CD1c-positive myeloid dendritic cell (primary cell): Measurements from ENCODE around the gene SESN2.

ENCODE experiments used
- DNase-seq: peaks from one replicate; pipeline ENCODE4 v3.0.0-alpha.2; 2016; ENCODE audit errors: extremely low spot score

SESN2 gene

DNA sequence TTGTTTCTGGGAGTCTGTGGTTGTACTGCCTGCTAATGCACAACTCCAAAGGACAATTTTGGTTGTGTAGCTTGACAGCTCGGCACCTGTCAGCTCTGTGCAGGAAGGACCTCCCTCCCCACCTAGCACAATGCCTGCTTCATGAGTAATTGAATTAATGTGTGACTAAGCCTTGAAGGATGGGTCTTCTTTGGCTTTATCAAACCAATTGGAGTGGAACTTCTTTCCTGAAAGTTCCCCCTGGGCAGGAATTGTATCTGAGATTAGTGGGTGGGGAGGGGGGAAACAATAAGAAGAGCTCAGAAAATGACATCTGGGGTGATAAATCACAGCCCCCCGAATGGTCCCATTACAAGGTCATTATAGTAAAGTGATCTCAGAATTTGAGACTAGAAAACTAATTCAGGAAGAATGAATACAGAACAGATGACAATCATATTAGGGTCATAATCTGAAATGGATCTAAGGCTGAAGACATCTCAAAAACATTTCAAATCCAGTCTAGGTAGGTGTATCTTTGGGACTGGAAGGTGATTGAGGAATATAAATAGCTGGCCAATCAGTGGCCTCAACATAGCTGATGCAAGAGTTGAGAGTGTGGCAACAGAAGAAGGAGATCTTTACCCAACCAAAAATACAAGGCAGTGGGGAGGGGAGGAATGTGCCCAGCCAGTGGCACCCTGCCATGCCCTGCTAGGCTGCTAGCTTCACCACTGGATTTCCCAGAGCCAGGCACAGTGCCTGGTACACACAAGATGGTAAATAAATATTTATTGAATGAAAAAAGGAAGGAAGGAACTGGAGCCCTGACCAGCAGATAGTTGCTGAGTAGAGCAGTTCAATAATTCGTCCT lies 10.1 kb upstream of the SESN2 start:
- no peak for DNase-seq

DNA sequence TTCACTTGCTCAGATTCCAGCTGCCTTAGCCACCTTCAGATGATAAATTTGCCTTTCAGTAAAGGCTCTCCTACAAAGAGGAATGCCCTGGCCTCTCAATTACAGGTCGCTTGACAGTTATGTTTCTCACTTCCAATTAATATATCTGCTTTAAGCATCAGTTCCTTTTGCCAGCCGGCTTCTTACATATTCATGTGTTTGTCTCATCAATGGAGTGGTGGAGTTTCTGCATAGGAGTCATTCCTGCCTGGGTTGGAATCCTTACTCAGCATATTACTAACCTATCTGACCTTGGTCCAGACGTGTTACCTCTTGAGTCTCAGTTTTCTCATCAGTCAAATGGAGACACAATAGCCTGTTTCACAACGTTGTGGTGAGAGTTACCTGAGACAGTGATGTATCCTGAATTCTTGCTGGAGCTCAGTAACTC lies 9.4 kb upstream of the SESN2 start:
- DNase-seq: no peak

DNA sequence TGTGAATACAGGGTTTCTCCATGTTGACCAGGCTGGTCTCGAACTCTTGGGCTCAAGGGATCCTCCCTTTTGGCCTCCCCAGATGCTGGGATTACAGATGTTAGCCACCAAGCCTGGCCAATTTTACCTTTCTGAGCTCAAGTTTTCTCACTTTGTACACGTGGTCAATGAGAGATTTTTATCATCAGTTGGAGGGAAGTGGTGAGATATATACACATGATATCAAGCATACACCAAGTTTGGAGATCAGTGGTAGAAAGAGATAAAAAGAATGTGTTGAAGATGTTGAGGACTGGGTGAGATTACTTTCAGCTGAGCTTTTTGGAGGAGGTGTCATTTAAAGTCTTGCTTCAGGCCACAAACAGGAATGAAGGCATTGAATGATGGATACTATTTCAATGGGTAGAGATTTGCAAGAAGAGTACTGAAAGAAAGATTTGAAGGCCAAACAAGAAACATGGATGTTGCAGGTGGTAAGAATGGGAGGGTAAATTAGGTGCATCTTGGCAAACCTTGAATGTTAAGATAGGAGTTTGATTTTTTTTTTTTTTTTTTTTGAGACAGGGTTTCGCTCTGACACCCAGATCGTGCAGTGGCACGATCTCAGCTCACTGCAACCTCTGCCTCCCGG lies 3.0 kb upstream of the SESN2 start:
- DNase-seq: no peak

DNA sequence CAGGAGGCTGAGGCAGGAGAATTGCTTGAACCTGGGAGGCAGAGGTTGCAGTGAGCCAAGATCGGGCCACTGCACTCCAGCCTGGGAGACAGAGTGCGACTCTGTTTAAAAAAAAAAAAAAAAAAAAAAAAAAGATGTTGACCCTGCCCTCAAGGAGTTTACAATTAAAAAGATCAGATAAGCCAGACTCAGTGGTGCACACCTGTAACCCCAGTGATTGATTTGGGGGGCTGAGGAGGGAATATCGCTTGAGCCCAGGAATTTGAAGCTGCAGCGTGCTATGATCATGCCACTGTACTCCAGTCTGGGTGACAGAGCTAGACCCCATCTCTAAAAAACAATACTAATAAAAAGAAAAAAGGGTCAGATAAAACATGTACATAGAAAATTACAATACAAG lies 1.6 kb upstream of the SESN2 start:
- no peak for DNase-seq

DNA sequence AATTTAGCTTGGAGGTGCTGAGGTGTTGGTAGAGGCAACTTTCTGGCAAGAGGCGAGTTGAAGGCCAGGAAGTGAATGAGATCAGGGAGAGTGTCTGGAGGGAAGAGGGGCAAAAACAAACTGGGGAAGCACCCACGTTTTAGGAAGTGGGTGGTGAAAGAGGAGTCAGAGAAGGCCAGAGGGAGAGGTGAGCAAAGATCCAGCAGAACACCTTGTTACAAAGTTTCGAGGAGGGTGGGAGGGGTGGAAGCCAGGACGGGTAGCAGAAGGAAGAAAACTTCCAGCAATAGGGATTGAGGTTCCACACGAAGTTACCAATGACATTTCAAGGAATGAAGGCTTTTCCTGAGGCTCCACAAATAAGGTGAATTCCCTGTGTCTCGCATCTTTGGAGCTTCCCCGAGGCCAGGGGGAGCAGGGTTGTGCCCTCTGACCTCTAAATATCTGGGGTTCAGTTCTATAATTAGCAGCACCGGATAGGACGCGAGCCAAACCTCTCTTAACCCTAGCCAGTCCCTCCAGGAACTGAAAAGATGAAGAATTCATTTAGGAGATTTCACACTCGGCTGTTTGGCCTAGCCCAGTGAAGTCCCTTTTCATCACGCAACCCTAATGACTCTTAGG lies 578 bp upstream of the SESN2 start:
- DNase-seq: peak; percentile 51

DNA sequence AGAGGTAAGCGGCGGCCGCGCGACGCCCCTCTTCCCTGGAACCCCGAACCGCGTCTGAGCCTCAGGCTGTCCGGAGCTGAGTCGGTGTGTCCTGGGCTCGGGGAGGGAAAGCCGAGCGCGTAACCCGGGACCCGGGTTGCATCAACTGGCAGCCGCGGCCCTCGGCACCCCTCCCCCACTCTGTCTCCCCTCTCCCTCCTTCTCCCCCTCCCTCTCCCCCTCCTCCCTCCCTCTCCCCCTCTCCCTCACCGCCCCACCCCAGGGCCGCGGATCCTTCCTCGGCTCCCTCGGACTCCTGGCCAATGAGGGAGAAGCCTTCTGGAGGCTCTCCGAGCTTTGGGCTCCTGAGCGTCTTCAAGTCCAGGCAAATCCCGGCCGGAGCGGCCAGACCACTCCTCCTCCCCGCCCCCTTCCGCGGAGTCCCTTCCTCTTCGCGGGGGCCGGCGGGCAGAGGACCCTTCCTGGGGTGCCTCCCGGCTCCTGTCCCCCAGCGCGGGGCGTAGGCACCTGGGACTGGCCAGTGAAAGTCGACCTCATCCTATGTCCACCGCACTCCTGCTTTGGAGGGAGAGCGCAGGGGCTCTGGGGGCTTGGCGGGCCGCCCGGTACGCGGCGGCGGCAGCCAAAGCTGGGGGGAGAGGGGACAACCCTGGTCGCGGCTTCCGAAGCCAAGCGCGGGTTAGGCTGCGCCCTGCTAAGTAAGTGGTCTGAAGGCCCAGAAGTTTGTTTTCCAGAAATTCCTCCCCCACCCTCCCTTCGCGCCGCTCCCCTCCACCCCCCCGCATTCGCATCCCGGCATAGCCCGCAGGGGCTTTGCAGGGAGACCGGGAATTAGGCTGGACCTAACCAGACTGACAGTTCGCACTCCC lies 850 bp downstream of the SESN2 start:
- DNase-seq: peak; percentile 42

DNA sequence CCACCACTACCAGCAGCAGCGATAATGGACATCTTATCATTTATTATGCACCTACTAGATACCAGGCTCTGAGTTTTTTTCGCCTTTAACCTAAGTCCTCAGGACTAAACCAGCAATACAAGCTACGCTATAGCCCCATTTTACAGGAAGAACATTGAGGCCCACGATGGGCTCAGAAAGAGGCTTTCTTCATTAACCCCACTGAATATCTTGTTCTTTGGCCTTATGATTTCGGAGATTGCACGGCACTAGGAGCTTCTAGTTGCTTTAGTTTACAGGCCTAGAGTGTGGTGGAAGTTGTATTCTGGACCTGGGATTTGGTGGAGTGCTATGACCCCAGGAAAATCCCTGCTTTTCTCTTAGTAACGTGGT lies 1.5 kb downstream of the SESN2 start:
- no peak for DNase-seq

DNA sequence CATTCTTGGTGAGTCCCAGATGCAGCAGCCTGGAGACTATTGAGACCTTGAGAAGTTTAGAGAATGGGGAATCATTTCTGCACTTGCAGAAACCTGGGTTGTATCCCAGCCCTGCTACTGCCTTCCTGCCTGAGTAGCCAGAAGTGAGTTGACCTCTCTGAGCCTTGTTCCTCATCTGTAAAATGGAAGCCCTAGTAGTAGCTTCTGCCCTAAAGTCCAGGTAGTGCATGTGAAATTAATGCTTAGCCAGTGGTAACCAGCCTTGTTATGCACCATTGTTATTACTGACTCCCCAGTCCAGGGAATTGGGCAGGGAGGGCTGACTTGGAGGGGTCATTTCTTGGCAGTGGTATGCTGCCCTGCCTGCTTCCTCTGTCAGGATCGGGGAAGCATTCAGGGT lies 5.6 kb downstream of the SESN2 start:
- no peak for DNase-seq

DNA sequence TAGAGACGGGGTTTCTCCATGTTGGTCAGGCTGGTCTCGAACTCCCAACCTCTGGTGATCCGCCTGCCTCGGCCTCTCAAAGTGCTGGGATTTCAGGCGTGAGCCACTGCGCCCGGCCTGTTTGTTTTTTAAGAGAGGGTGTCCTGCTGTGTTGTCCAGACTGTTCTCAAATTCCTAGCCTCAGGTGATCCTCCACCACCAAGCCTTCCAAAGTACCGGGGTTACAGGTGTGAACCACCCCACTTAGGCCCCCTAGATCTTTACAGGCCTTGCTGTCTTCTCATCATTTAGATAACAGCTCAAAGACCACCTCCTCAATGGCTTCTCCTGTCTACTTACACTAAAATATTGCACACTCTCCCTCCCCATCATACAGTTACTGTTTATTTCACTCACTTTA lies 6.3 kb downstream of the SESN2 start:
- no peak for DNase-seq

DNA sequence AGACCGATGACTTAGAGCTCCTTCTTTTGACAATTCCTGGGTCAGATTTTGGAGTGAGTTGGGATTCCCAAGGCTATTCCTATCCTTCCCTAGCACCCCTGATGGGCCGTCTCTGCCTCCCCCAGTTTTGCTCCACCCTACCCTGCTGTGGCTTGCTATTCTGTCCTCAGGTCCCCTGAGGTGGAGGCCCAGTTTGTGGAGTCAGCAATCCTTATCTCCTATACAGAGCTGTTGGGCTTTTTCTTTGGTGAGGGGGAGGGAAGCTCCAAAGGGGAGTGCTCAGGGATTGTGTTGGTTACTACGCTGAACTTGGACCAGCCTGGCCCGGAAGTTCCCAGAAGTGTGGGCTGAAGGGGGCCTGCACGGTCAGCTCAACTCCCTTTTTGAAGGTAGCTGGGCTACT lies 7.6 kb downstream of the SESN2 start:
- DNase-seq: no peak

DNA sequence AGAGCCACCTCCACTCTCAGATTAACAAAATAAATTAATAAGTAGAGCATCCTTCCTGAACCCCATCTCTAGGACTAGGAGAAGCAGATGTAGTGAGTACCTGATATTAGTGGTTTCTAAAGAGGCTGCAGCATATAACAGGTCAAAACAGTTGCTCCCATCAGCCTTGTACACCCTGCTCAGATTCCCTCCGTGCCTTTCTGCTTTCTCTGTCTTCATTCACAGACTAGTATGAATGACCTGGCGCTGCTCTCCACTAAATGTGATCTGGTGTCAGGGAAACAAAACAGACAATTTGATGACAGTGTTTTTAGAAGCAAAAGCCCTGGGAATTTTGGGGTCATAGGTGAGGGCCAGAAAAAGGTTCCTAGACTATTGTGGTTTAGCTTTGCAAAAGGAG lies 8.3 kb downstream of the SESN2 start:
- DNase-seq: no peak

DNA sequence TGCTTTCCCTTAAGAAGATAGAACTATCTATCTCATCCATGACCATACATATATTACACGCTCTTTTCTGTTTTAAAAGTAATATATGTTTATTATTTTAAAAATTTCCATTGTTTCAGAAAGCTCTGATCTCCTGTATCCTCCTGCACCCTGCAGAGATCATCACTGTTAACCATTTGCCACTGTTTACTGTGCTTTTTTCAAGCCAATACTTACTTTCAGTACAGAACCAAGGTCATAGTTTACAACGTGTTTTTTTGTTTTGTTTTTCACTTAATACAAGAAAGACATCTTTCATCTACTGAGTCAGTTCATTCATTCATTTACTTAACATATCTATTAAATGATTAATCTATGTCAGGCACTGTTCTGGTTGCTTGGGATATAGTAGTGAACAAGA lies 10.2 kb downstream of the SESN2 start:
- DNase-seq: no peak

DNA sequence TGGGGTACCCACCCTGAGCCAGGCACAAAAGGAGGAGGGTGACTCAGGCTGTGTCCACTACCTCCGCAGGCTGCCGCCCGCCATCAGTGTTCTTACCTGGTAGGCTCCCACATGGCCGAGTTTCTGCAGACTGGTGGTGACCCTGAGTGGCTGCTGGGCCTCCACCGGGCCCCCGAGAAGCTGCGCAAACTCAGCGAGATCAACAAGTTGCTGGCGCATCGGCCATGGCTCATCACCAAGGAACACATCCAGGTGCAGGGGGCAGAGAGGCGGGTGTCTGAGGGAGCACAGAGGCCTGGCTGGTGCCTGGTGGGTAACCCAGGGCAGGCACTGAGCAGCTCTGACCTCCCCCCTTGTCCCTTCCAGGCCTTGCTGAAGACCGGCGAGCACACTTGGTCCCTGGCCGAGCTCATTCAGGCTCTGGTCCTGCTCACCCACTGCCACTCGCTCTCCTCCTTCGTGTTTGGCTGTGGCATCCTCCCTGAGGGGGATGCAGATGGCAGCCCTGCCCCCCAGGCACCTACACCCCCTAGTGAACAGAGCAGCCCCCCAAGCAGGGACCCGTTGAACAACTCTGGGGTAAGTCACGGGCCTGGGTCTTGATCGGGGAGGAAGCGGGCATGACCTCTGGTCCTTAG lies 13.0 kb downstream of the SESN2 start:
- no peak for DNase-seq

DNA sequence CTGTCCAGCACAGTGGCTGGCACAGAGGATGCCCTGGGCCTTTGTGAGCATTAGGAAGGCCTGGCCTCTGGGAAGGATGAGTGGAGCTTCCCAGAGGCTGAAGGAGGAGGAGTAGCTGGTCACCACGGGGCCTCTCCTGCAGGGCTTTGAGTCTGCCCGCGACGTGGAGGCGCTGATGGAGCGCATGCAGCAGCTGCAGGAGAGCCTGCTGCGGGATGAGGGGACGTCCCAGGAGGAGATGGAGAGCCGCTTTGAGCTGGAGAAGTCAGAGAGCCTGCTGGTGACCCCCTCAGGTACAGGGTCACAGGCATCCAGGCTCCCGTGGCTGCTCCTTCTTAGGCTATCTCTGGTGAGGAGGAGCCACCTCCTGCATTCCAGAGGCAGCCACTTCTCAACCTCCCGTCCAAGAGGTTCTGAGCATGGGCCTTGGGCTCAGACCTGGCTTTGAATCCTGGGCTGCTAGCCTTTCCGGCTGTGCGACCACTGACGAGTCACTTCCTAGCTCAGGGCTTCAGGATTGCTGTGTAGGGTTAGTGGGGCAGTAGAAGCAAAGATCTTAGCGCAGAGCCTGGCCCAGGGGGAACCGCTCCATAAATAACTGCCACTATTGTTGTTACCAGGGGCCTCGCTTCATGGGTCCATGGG lies 14.0 kb downstream of the SESN2 start:
- no peak for DNase-seq

DNA sequence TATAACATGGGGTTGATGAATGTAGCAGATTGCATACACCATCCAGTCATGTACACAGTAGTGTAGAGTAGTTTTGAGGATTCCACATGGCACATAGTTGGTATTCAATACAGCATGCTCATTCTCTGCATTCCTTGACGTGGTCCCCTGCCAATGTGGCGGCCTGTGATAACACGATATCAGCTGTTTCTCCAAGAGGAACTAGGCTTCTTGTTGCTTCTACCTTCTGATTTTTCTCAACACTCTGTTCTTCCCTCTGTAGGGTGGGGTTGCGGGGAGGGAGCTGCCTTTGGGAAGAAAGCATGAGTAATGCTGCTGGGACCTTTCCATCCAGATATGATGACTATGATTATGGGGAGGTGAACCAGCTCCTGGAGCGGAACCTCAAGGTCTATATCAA lies 19.4 kb downstream of the SESN2 start:
- DNase-seq: no peak

DNA sequence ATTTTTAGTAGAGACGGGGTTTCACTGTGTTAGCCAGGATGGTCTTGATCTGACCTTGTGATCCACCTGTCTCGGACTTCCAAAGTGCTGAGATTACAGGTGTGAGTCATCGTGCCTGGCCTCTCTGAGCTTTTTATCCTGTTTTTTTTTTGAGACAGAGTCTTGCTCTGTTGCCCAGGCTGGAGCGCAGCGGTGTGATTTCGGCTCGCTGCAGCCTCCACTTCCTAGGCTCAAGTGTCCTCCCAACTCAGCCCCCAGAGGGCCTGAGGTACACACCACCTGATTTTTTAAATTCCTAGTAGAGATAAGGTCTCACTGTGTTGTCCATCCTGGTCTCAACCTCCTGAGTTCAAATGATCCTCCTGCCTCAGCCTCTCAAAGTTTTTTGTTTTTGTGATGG lies 20.4 kb downstream of the SESN2 start:
- no peak for DNase-seq

DNA sequence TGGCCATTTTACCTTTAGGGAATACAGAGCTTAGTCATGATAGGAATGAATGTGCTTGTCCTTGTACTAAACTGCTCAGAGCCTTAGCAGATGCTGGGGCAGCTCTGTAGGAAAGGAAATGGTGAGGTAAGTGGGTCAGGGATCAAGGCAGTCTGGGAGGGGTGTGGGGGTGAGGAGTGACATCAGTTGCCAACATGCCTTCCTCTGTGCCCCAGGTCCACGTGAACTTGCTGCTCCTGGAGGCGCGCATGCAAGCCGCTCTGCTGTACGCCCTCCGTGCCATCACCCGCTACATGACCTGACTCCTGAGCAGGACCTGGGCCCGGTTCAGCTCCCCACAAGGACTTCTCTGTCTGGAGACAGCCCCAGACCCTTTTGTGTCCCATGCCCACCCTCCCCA lies 21.2 kb downstream of the SESN2 start:
- DNase-seq: peak; percentile 35

DNA sequence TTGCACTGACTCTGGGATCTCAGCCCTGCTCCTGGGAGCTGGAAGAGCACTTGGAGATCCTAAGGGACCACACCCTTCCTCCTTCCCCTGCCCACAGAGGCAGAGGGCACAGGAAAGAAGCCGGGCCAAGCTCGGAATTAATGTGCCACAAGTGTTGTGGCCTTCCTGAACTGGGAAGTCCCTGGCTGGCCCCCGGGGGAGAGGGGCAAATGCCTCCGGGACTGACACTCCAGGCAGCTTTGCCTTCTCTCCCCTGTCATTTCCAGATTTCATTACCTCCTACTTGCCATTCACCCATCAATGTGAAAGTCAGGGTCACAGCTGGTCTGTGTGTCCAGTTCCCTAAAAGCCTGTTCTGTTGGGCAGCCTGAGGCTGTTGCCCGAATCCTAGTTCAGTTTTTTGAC lies 21.7 kb downstream of the SESN2 start:
- DNase-seq: peak; percentile 78

DNA sequence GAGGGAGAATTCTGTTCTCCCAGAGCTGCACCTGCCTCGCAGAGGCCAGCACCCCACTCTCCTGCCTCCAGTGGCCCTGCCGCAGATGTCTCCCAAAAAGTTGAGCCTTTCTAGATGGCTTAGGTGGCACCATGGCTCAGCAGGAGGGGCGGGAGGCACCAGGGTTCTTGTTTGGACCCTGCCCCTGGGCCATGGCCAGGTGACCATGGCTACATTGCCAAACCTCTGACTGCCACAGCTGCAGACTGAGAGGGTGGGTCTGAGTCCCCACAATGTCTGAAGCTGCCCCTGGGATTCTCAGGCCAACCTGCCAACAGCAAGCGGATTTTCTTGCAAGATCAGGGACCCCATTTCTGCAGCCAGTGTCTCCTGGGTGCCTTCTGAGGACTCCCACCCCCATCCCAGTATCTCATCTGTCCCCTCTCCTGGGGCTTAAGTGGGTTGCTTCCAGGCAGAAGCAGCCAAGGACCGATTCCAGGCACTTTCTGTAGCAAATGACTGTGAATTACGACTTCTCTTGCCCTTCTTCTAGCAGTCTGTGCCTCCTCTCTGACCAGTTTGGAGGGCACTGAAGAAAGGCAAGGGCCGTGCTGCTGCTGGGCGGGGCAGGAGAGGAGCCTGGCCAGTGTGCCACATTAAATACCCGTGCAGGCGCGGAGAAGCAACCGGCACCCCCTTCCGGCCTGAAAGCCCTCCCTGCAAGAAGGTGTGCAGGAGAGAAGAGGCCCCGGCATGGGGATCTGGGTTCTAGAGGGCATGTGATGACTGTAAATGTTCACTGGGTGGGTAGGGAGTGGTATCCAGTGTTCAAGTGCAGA lies 22.5 kb downstream of the SESN2 start:
- no peak for DNase-seq
